Neural cell (in vitro differentiated cells): Measurements from ENCODE around the gene LATS2. TPM values are rescaled to one million over a fixed set of nuclear protein-coding genes. Genes with fewer than 3 reads are reported as not detected.

Source experiments
- H2AFZ ChIP-seq: fragments of 200-600, 300-800 bp; sonication (generic), shearing (Covaris generic); 2 replicates; pipeline ENCODE4 v1.6.0; 2014; ENCODE audit warnings: low read depth, mild to moderate bottlenecking, antibody characterized with exemption, low read length, moderate library complexity
- H3F3A ChIP-seq: fragments of 200-600 bp; shearing (Covaris generic); 2 replicates; pipeline ENCODE4 v1.6.1; 2016; ENCODE audit warnings: mild to moderate bottlenecking, moderate library complexity, mixed read lengths, antibody characterized with exemption, low read length; ENCODE audit not compliant: insufficient read depth, poor library complexity, severe bottlenecking
- H3K27ac ChIP-seq: fragments of 200-600, 300-800 bp; sonication (generic), shearing (Covaris generic); 2 replicates; pipeline ENCODE4 v1.5.1; 2014; ENCODE audit warnings: mild to moderate bottlenecking, low read length, moderate library complexity
- H3K27me3 ChIP-seq: fragments of 300-800, 200-600 bp; sonication (generic), shearing (Covaris generic); 2 replicates; pipeline ENCODE4 v1.6.0; 2014; ENCODE audit warnings: mild to moderate bottlenecking, low read depth, low read length, moderate library complexity; ENCODE audit not compliant: insufficient read depth
- H3K36me3 ChIP-seq: fragments of 300-800, 200-600 bp; sonication (generic), shearing (Covaris generic); 2 replicates; pipeline ENCODE4 v1.5.1; 2014; ENCODE audit warnings: mild to moderate bottlenecking, antibody characterized with exemption, low read length, moderate library complexity; ENCODE audit not compliant: insufficient read depth
- H3K4me2 ChIP-seq: fragments of 300-800, 200-600 bp; sonication (generic), shearing (Covaris generic); 2 replicates; pipeline ENCODE4 v1.6.0; 2014; ENCODE audit warnings: mild to moderate bottlenecking, low read length
- H3K4me3 ChIP-seq: fragments of 300-800, 200-600 bp; sonication (generic), shearing (Covaris generic); 2 replicates; pipeline ENCODE4 v1.5.1; 2014; ENCODE audit warnings: mild to moderate bottlenecking, low read length, moderate library complexity
- H3K79me2 ChIP-seq: fragments of 200-600 bp; shearing (Covaris generic); replicated peaks from 2 replicates; pipeline ENCODE4 v1.6.0; 2014; ENCODE audit warnings: mild to moderate bottlenecking, low read length, moderate library complexity; ENCODE audit not compliant: insufficient read depth
- H3K9ac ChIP-seq: fragments of 300-800, 200-600 bp; sonication (generic), shearing (Covaris generic); 2 replicates; pipeline ENCODE4 v1.6.1; 2016; ENCODE audit warnings: mild to moderate bottlenecking, low read length, mixed read lengths
- H3K9me2 ChIP-seq: fragments of 200-600 bp; shearing (Covaris generic); 2 replicates; pipeline ENCODE4 v1.6.1; 2016; ENCODE audit warnings: mild to moderate bottlenecking, low read length, mixed read lengths; ENCODE audit not compliant: insufficient read depth
- H3K9me3 ChIP-seq: fragments of 200-600, 300-800 bp; sonication (generic), shearing (Covaris generic); 2 replicates; pipeline ENCODE4 v1.6.1; 2016; ENCODE audit warnings: mild to moderate bottlenecking, mixed run types, low read length, moderate library complexity, mixed read lengths
- H4K20me1 ChIP-seq: fragments of 200-600 bp; shearing (Covaris generic); 2 replicates; pipeline ENCODE4 v1.6.1; 2016; ENCODE audit warnings: mild to moderate bottlenecking, mixed run types; ENCODE audit not compliant: insufficient read depth
- EP300 ChIP-seq: fragments of 450-650 bp; conservative IDR thresholded peaks from 2 replicates; pipeline ENCODE4 v1.6.1; 2014; ENCODE audit warnings: antibody characterized with exemption, mild to moderate bottlenecking, moderate library complexity; ENCODE audit not compliant: poor library complexity, severe bottlenecking
- EZH2 ChIP-seq: fragments of 200-600, 300-800 bp; shearing (Covaris generic), sonication (generic); IDR thresholded peaks from 2 replicates; pipeline ENCODE4 v1.6.1; 2014; ENCODE audit warnings: antibody characterized with exemption, low read length, borderline replicate concordance, mild to moderate bottlenecking; ENCODE audit not compliant: insufficient read depth, poor library complexity, severe bottlenecking
- MXI1 ChIP-seq: fragments of 450-650 bp; conservative IDR thresholded peaks from 2 replicates; pipeline ENCODE4 v1.6.1; 2014; ENCODE audit warnings: antibody characterized with exemption, mild to moderate bottlenecking; ENCODE audit not compliant: poor library complexity, severe bottlenecking
- POLR2AphosphoS5 ChIP-seq: IDR thresholded peaks from 2 replicates; pipeline ENCODE4 v1.6.1; 2012
- RAD21 ChIP-seq: fragments of 450-650 bp; conservative IDR thresholded peaks from 2 replicates; pipeline ENCODE4 v1.6.1; 2014; ENCODE audit warnings: antibody characterized with exemption, mild to moderate bottlenecking, moderate library complexity
- SMC3 ChIP-seq: fragments of 450-650 bp; conservative IDR thresholded peaks from 2 replicates; pipeline ENCODE4 v1.6.1; 2014; ENCODE audit warnings: antibody characterized with exemption, mild to moderate bottlenecking, moderate library complexity; ENCODE audit not compliant: poor library complexity
- TAF1 ChIP-seq: IDR thresholded peaks from 2 replicates; pipeline ENCODE4 v1.6.1; 2012; ENCODE audit warnings: low read depth
- polyA plus RNA-seq: library from polyadenylated mRNA; depleted of rRNA; stranded (reverse); fragments of >200 nt; gene quantifications from 2 replicates; pipeline ENCODE4 v1.2.3, GENCODE V29; 2014
- TF ChIP-seq, protein P1 (sequence below): IDR thresholded peaks from 2 replicates; pipeline ENCODE4 v1.6.1; 2012; ENCODE audit warnings: borderline replicate concordance
- TF ChIP-seq, protein P2 (sequence below): fragments of 450-650 bp; IDR thresholded peaks from 2 replicates; pipeline ENCODE4 v1.5.1; 2014; ENCODE audit warnings: antibody characterized with exemption, mild to moderate bottlenecking, moderate library complexity; ENCODE audit not compliant: poor library complexity, severe bottlenecking

LATS2 gene
- polyA plus RNA-seq, 1 donor from 2014 or later, result 2.6 TPM

DNA sequence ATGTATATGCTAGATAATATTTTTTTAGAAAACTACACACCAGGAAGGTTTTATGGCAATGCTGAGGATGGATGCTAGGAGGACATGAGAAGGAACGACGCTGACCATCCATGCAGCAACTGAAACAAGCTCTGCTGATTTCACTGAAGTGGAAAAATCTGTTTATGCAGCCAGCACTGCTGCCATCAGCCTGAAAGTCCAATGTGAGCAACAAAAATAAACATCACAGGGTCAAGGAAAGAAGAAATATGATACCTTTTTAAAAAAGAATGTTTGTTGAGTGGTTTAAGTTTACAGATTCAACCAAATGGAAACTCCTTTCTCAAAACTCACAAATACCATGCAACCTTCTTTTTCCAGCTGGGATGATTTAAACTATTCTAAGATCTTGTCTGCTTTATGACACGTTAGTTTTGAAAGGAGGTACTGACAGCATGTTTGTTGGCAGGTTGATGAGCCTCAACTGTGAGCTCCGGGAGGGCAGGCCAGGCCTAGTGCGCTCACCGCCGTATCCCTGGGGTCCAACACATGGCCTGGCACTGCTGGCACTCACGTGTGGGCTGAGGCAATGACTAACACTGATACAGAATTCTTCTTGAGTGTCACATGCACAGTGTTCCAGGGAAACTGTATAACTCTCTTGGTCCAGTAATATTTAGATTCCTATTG, 46.8 kb downstream of the LATS2 start:
- no peaks in the 10 kb centered on the region for H3K36me3 ChIP-seq
- H3K4me3 ChIP-seq, result no peak overlapping the region
- H3F3A ChIP-seq, result no peaks in the 10 kb centered on the region
- H3K27me3 ChIP-seq, result no peaks in the 10 kb centered on the region
- no peak overlapping the region for H3K4me2 ChIP-seq
- H3K27ac ChIP-seq, result no peak overlapping the region
- H3K9me2 ChIP-seq, result no peaks in the 10 kb centered on the region
- no peak overlapping the region for H2AFZ ChIP-seq
- TF ChIP-seq SMC3 (no peak), EP300 (no peak), MXI1 (no peak), TAF1 (no peak), EZH2 (no peak), POLR2AphosphoS5 (no peak), RAD21 (no peak)
- TF ChIP-seq, protein P1, sequence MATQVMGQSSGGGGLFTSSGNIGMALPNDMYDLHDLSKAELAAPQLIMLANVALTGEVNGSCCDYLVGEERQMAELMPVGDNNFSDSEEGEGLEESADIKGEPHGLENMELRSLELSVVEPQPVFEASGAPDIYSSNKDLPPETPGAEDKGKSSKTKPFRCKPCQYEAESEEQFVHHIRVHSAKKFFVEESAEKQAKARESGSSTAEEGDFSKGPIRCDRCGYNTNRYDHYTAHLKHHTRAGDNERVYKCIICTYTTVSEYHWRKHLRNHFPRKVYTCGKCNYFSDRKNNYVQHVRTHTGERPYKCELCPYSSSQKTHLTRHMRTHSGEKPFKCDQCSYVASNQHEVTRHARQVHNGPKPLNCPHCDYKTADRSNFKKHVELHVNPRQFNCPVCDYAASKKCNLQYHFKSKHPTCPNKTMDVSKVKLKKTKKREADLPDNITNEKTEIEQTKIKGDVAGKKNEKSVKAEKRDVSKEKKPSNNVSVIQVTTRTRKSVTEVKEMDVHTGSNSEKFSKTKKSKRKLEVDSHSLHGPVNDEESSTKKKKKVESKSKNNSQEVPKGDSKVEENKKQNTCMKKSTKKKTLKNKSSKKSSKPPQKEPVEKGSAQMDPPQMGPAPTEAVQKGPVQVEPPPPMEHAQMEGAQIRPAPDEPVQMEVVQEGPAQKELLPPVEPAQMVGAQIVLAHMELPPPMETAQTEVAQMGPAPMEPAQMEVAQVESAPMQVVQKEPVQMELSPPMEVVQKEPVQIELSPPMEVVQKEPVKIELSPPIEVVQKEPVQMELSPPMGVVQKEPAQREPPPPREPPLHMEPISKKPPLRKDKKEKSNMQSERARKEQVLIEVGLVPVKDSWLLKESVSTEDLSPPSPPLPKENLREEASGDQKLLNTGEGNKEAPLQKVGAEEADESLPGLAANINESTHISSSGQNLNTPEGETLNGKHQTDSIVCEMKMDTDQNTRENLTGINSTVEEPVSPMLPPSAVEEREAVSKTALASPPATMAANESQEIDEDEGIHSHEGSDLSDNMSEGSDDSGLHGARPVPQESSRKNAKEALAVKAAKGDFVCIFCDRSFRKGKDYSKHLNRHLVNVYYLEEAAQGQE, result no peak
- TF ChIP-seq, protein P2, sequence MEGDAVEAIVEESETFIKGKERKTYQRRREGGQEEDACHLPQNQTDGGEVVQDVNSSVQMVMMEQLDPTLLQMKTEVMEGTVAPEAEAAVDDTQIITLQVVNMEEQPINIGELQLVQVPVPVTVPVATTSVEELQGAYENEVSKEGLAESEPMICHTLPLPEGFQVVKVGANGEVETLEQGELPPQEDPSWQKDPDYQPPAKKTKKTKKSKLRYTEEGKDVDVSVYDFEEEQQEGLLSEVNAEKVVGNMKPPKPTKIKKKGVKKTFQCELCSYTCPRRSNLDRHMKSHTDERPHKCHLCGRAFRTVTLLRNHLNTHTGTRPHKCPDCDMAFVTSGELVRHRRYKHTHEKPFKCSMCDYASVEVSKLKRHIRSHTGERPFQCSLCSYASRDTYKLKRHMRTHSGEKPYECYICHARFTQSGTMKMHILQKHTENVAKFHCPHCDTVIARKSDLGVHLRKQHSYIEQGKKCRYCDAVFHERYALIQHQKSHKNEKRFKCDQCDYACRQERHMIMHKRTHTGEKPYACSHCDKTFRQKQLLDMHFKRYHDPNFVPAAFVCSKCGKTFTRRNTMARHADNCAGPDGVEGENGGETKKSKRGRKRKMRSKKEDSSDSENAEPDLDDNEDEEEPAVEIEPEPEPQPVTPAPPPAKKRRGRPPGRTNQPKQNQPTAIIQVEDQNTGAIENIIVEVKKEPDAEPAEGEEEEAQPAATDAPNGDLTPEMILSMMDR, result no peak
- H4K20me1 ChIP-seq, result no peaks in the 10 kb centered on the region
- H3K9me3 ChIP-seq, result no peaks in the 10 kb centered on the region
- no peaks in the 10 kb centered on the region for H3K79me2 ChIP-seq
- no peak overlapping the region for H3K9ac ChIP-seq

DNA sequence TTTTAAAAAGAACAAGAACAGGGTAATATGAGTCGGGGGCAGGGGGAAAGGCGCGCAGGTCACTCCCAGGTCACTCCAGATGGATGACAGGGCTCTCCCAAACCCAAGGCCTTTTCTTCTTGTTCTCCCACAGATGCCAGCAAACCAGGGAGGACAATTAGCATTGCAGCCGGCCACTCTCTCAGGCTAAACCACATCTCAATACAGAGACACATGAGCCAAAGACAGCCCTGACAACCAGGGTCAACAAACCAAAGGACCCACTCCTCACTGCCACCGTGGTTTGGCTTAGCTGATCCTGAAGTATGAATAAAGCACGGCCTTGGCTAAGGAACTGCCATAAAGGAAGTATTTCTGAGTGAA, 47.3 kb downstream of the LATS2 start:
- H3K79me2 ChIP-seq, result no peaks in the 10 kb centered on the region

More for the DNA sequence above, 47.3 kb downstream of the LATS2 start:
- TF ChIP-seq SMC3 (no peak), TAF1 (no peak)
- no peak overlapping the region for H2AFZ ChIP-seq
- no peaks in the 10 kb centered on the region for H3F3A ChIP-seq
- H3K9me2 ChIP-seq, result no peaks in the 10 kb centered on the region
- H3K9me3 ChIP-seq, result no peaks in the 10 kb centered on the region
- H3K4me3 ChIP-seq, result no peak overlapping the region
- no peaks in the 10 kb centered on the region for H3K36me3 ChIP-seq
- H3K9ac ChIP-seq, result no peak overlapping the region
- H4K20me1 ChIP-seq, result no peaks in the 10 kb centered on the region
- no peak overlapping the region for H3K4me2 ChIP-seq
- no peak overlapping the region for H3K27ac ChIP-seq
- no peaks in the 10 kb centered on the region for H3K27me3 ChIP-seq
